RWPE1 (cell line): Measurements from ENCODE around the gene TRMT44.

ENCODE experiments used
- CTCF ChIA-PET: fragments of 350-600 bp; sonication (Branson Sonifier 250); formaldehyde crosslinking; extraction: SDS; loops from one replicate; lab custom pipeline; 2021; lab: Yijun Ruan, JAX
- POLR2A ChIA-PET: fragments of 400-600 bp; formaldehyde crosslinking; extraction: SDS; loops from one replicate; lab custom pipeline; 2020; ENCODE audit warnings: antibody characterized with exemption; ENCODE audit not compliant: low non-redundant PET; lab: Yijun Ruan, JAX
- DNase-seq: peaks from one replicate; pipeline ENCODE4 v3.0.0; 2012; ENCODE audit warnings: low spot score
- H3K27ac ChIP-seq: fragments of 450-650 bp; 2 replicates; pipeline ENCODE4 v1.5.1; 2017
- CTCF ChIP-seq: fragments of 450-650 bp; conservative IDR thresholded peaks from 2 replicates; pipeline ENCODE4 v1.5.1; 2017; ENCODE audit warnings: low read depth, mild to moderate bottlenecking

TRMT44 gene

GRCh38 chr4:8473198-8473919, 32.8 kb downstream of the TRMT44 start:
- H3K27ac ChIP-seq: no peak overlapping the region
- DNase-seq: no peak
- ChIA-PET POLR2A (no interaction called here), CTCF (interaction anchor here (0.6 to 1.4 kb wide), 2 partner anchors 18 to 134 kb away, joined by 4 to 5 read pairs; no protein-coding TSS in a partner anchor)
- no peak for TF ChIP-seq CTCF

DNA sequence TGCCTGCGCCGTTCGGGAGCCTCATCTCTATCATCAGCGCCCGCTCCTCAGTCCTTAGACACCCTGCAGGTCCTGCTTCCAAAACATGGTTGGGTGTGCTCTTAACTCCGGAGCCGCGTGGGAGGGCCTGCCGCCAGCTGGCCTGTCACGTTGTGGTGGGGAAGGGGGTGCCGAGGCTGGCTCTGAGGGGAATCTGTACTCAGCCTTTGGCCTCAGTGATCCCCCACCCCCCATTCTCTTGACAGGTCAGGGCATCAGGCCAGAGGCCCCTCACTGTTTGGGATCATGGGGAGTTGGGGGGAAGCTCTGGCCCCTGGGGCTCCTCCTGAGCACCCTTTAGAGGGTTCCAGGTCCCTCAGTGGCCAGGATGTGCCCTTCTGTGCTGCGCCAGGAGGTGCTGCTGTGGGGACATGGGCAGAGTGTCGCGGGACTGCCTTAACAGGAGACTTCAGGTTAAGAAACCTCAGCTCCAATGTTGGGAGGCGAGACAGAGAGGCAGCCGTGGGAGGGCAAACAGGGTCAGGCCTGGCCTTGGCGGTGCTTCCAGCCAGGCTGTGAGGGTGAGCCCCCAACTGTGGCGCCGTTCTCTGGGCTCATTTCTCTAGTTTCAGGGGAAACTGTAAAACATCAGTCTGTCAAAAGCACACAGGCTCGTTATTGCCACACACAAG, 33.5 kb downstream of the TRMT44 start:
- no peak for TF ChIP-seq CTCF
- no peak overlapping the region for H3K27ac ChIP-seq
- no peak for DNase-seq
- ChIA-PET POLR2A (no interaction called here), CTCF (interaction anchor here (0.6 kb wide), 1 partner anchor 19 kb away, joined by 4 read pairs; no protein-coding TSS in a partner anchor)

DNA sequence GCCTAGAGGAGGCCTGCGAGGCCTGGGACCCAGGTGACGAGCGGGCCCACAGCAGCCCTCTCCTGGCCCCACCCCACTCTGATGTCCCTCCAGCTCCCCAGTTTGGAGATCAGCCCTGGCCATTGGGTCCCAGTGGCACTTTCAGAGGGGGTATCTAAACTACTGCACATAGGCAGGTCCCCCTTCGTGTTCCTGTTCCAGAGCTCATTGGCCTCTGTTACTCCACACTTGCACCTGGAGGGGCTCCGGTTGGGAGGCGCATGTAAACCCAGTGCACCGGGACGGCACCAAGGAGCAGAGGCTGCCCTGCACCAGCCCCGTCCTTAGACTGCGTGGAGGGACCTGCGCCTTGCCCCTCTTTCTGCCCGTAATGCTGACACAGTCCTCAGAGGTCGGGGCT, 34.3 kb downstream of the TRMT44 start:
- CTCF ChIA-PET: no interaction called here
- no peak for TF ChIP-seq CTCF
- H3K27ac ChIP-seq: no peak overlapping the region
- no peak for DNase-seq
- POLR2A ChIA-PET: no interaction called here

- H3K27ac ChIP-seq: no peak overlapping the region
- no peak for DNase-seq
- ChIA-PET CTCF (no interaction called here), POLR2A (no interaction called here)
- TF ChIP-seq CTCF: no peak
These were observed 35.4 kb downstream of the TRMT44 start for GRCh38 chr4:8475751-8476575.

GRCh38 chr4:8477095-8477635, 36.6 kb downstream of the TRMT44 start:
- H3K27ac ChIP-seq: no peak overlapping the region
- POLR2A ChIA-PET: no interaction called here
- no peak for DNase-seq
- no peak for TF ChIP-seq CTCF
- CTCF ChIA-PET: no interaction called here

DNA sequence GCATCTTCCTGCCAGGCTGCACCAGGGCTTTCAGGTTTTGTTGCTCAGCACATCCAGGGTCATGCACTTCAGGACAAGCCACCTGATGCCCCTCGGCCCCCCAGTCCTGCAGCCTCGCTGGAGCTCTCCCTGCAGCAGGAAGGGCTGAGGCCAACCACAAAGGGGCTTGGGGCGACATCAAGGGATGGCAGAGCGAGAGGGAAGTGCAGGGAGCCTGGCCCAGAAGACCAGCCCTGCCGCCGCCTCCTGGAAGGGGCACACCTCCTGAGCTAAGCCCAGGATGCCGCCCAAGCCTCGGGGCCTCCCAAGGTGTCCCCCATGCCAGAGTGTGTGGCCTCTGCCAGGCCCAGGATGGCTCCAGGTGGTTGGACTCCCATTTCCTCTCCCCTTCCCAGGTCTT, 37.1 kb downstream of the TRMT44 start:
- no peak for DNase-seq
- TF ChIP-seq CTCF: no peak
- CTCF ChIA-PET: no interaction called here
- POLR2A ChIA-PET: no interaction called here
- no peak overlapping the region for H3K27ac ChIP-seq
